DND-41 (cell line): ENCODE results near the gene TXNDC16.

ENCODE experiments used
- EZH2 ChIP-seq: IDR thresholded peaks from 3 replicates; pipeline ENCODE4 v1.6.1; 2012; ENCODE audit warnings: borderline replicate concordance, low read depth, mild to moderate bottlenecking, moderate library complexity, low read length, inconsistent platforms; ENCODE audit not compliant: severe bottlenecking
- TF ChIP-seq, protein P1 (sequence below): IDR thresholded peaks from 2 replicates; pipeline ENCODE4 v1.5.1; 2012; ENCODE audit warnings: borderline replicate concordance, low read length, moderate library complexity, mild to moderate bottlenecking; ENCODE audit not compliant: poor library complexity, severe bottlenecking; ENCODE audit errors: extremely low read depth

- TF ChIP-seq, protein P1, sequence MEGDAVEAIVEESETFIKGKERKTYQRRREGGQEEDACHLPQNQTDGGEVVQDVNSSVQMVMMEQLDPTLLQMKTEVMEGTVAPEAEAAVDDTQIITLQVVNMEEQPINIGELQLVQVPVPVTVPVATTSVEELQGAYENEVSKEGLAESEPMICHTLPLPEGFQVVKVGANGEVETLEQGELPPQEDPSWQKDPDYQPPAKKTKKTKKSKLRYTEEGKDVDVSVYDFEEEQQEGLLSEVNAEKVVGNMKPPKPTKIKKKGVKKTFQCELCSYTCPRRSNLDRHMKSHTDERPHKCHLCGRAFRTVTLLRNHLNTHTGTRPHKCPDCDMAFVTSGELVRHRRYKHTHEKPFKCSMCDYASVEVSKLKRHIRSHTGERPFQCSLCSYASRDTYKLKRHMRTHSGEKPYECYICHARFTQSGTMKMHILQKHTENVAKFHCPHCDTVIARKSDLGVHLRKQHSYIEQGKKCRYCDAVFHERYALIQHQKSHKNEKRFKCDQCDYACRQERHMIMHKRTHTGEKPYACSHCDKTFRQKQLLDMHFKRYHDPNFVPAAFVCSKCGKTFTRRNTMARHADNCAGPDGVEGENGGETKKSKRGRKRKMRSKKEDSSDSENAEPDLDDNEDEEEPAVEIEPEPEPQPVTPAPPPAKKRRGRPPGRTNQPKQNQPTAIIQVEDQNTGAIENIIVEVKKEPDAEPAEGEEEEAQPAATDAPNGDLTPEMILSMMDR = no peak
- no peak for TF ChIP-seq EZH2
Measured at GRCh38 chr14:52589646-52590045, 37.3 kb upstream of the TXNDC16 start.
